HUES6 (cell line): Measurements from ENCODE around the gene FLRT2.

Experiments used
- H3K27ac ChIP-seq: 2 replicates; pipeline ENCODE4 v1.7.0; 2013; ENCODE audit warnings: low read depth, mild to moderate bottlenecking, low read length, inconsistent platforms
- H3K27me3 ChIP-seq: 2 replicates; pipeline ENCODE4 v1.6.1; 2013; ENCODE audit warnings: low read length; ENCODE audit not compliant: control insufficient read depth, insufficient read depth
- H3K36me3 ChIP-seq: 2 replicates; pipeline ENCODE4 v1.6.1; 2013; ENCODE audit warnings: low read length; ENCODE audit not compliant: control insufficient read depth, insufficient read depth
- H3K4me1 ChIP-seq: 2 replicates; pipeline ENCODE4 v1.6.1; 2013; ENCODE audit warnings: low read length; ENCODE audit not compliant: control insufficient read depth, insufficient read depth
- H3K4me3 ChIP-seq: 2 replicates; pipeline ENCODE4 v1.5.1; 2013; ENCODE audit warnings: low read depth, low read length
- H3K9ac ChIP-seq: one replicate; pipeline ENCODE4 v1.6.1; 2013; ENCODE audit warnings: mild to moderate bottlenecking, low read length
- H3K9me3 ChIP-seq: 2 replicates; pipeline ENCODE4 v1.6.1; 2013; ENCODE audit warnings: low read depth, low read length; ENCODE audit not compliant: control insufficient read depth, insufficient read depth

The FLRT2 gene

GRCh38 chr14:85529803-85530574, at the start of gene FLRT2:
Gene FLRT2, plus strand, starts transcription at chr14:85530144. Its CDS starts 91,371 bp downstream, at chr14:85621515.
- peaks cover 59% of the 10 kb centered on the region for H3K27me3 ChIP-seq
- peak within 1 kb of the TSS; percentile 78 for H3K4me3 ChIP-seq
- no peaks in the 10 kb centered on the region for H3K36me3 ChIP-seq
- no peak within 1 kb of the TSS for H3K27ac ChIP-seq
- H3K9ac ChIP-seq, result peak within 1 kb of the TSS; percentile 86
- H3K4me1 ChIP-seq, result peaks cover 4% of the 10 kb centered on the region; the same call in 1 of the 2 replicates
- H3K9me3 ChIP-seq, result no peaks in the 10 kb centered on the region

- no peak overlapping the region for H3K27ac ChIP-seq
- no peak overlapping the region for H3K4me3 ChIP-seq
- H3K4me1 ChIP-seq, result no peaks in the 10 kb centered on the region; the same call in 1 of the 2 replicates
- no peaks in the 10 kb centered on the region for H3K9me3 ChIP-seq
- no peak overlapping the region for H3K9ac ChIP-seq
- H3K36me3 ChIP-seq, result no peaks in the 10 kb centered on the region
- H3K27me3 ChIP-seq, result no peaks in the 10 kb centered on the region
These were observed 48.5 kb upstream of the FLRT2 start for GRCh38 chr14:85481471-85481870.

GRCh38 chr14:85482552-85482951, 47.4 kb upstream of the FLRT2 start:
- H3K4me1 ChIP-seq, result no peaks in the 10 kb centered on the region; the same call in 1 of the 2 replicates
- no peaks in the 10 kb centered on the region for H3K36me3 ChIP-seq
- no peaks in the 10 kb centered on the region for H3K27me3 ChIP-seq
- H3K27ac ChIP-seq, result no peak overlapping the region
- H3K4me3 ChIP-seq, result no peak overlapping the region
- no peak overlapping the region for H3K9ac ChIP-seq
- H3K9me3 ChIP-seq, result no peaks in the 10 kb centered on the region

- H3K27me3 ChIP-seq, result no peaks in the 10 kb centered on the region
- no peaks in the 10 kb centered on the region for H3K36me3 ChIP-seq
- no peak overlapping the region for H3K9ac ChIP-seq
- no peak overlapping the region for H3K4me3 ChIP-seq
- H3K4me1 ChIP-seq, result no peaks in the 10 kb centered on the region; the same call in 1 of the 2 replicates
- H3K27ac ChIP-seq, result no peak overlapping the region
- no peaks in the 10 kb centered on the region for H3K9me3 ChIP-seq
These were observed 46.9 kb upstream of the FLRT2 start for GRCh38 chr14:85483037-85483436.

- no peaks in the 10 kb centered on the region for H3K36me3 ChIP-seq
- H3K9ac ChIP-seq, result no peak overlapping the region
- no peak overlapping the region for H3K27ac ChIP-seq
- H3K9me3 ChIP-seq, result no peaks in the 10 kb centered on the region
- H3K4me3 ChIP-seq, result no peak overlapping the region
- no peaks in the 10 kb centered on the region; the same call in 1 of the 2 replicates for H3K4me1 ChIP-seq
- no peaks in the 10 kb centered on the region for H3K27me3 ChIP-seq
These were observed 46.3 kb upstream of the FLRT2 start for GRCh38 chr14:85483652-85484051.

GRCh38 chr14:85487215-85487614, 42.7 kb upstream of the FLRT2 start:
- Histone ChIP-seq H3K9me3 (peaks cover 10% of the 10 kb centered on the region; the same call in 1 of the 2 replicates), H3K27ac (no peak overlapping the region), H3K36me3 (no peaks in the 10 kb centered on the region), H3K4me1 (no peaks in the 10 kb centered on the region), H3K9ac (no peak overlapping the region), H3K4me3 (no peak overlapping the region), H3K27me3 (no peaks in the 10 kb centered on the region)

- H3K9me3 ChIP-seq, result no peaks in the 10 kb centered on the region
- no peaks in the 10 kb centered on the region for H3K4me1 ChIP-seq
- H3K27me3 ChIP-seq, result no peaks in the 10 kb centered on the region
- no peak overlapping the region for H3K27ac ChIP-seq
- H3K9ac ChIP-seq, result no peak overlapping the region
- H3K36me3 ChIP-seq, result no peaks in the 10 kb centered on the region
- H3K4me3 ChIP-seq, result no peak overlapping the region
These were observed 28.2 kb upstream of the FLRT2 start for GRCh38 chr14:85501751-85502150.

- Histone ChIP-seq H3K9me3 (no peaks in the 10 kb centered on the region), H3K27ac (no peak overlapping the region), H3K9ac (no peak overlapping the region), H3K27me3 (no peaks in the 10 kb centered on the region), H3K4me1 (peaks cover 5% of the 10 kb centered on the region; the same call in 1 of the 2 replicates), H3K4me3 (no peak overlapping the region), H3K36me3 (no peaks in the 10 kb centered on the region)
These were observed 21.1 kb upstream of the FLRT2 start for GRCh38 chr14:85508863-85509262.

GRCh38 chr14:85512451-85512850, 17.5 kb upstream of the FLRT2 start:
- H3K4me3 ChIP-seq, result no peak overlapping the region
- H3K4me1 ChIP-seq, result peaks cover 5% of the 10 kb centered on the region; the same call in 1 of the 2 replicates
- no peaks in the 10 kb centered on the region for H3K9me3 ChIP-seq
- H3K27me3 ChIP-seq, result no peaks in the 10 kb centered on the region
- H3K36me3 ChIP-seq, result no peaks in the 10 kb centered on the region
- no peak overlapping the region for H3K27ac ChIP-seq
- H3K9ac ChIP-seq, result no peak overlapping the region

GRCh38 chr14:85514487-85514886, 15.5 kb upstream of the FLRT2 start:
- Histone ChIP-seq H3K4me3 (no peak overlapping the region), H3K36me3 (no peaks in the 10 kb centered on the region), H3K9me3 (no peaks in the 10 kb centered on the region), H3K9ac (no peak overlapping the region), H3K4me1 (peaks cover 5% of the 10 kb centered on the region; the same call in 1 of the 2 replicates), H3K27ac (no peak overlapping the region), H3K27me3 (no peaks in the 10 kb centered on the region)

- Histone ChIP-seq H3K9ac (no peak overlapping the region), H3K4me1 (peaks cover 4% of the 10 kb centered on the region; the same call in 1 of the 2 replicates), H3K27me3 (no peaks in the 10 kb centered on the region), H3K9me3 (no peaks in the 10 kb centered on the region), H3K4me3 (no peak overlapping the region), H3K36me3 (no peaks in the 10 kb centered on the region), H3K27ac (no peak overlapping the region)
These were observed 13.5 kb upstream of the FLRT2 start for GRCh38 chr14:85516239-85517113.
